KG1 (cell line): ENCODE data around the gene RNGTT.

Experiments
- DNase-seq: peaks from one replicate; lab custom pipeline; 2025; lab: John Stamatoyannopoulos, UW

RNGTT gene

DNA sequence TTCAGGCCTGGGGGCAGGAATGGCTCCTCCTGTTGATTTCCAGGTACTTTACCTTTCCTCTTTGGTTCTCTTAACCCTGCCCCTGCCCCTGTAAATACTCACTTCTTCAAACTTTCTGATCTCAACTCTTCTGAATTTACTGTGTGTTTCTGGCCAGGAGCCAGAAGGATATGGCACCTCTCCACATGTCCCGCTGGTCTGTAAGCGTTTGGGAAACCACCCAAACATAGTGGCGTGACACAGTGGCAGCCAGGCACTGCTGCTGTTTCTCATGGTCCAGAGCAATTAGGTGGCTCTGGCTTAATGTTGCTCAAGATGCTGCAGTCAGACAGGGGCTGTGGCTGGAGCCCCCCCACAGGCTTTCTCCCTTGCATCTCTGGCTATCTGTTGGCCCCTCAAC is 374.5 kb downstream of the RNGTT start:
- DNase-seq = no peak

DNA sequence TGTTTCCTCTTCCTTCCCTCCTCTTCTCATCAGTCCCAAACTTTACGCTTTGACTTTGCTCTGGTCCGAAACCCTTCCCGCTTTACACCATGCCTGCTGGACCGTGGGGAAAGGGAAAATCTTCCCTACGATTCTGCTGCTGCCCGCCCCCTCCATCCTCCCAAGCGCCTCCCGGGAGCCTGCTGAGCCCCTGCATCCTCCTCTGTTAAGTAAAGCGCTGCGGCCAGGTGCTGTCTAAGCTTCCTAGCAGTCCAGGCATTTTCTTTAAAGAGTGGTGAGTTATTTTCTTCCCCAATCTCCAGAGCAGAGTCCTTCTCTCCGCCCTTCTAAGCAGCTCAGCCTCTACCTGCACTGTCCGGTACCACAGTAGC is 376.3 kb downstream of the RNGTT start:
- DNase-seq = no peak

GRCh38 chr6:88586371-88587149 is 376.9 kb downstream of the RNGTT start:
- no peak for DNase-seq

- no peak for DNase-seq
Measured at GRCh38 chr6:88585276-88585692, 378.1 kb downstream of the RNGTT start.

GRCh38 chr6:88584581-88585275 is 378.7 kb downstream of the RNGTT start:
- DNase-seq = no peak

DNA sequence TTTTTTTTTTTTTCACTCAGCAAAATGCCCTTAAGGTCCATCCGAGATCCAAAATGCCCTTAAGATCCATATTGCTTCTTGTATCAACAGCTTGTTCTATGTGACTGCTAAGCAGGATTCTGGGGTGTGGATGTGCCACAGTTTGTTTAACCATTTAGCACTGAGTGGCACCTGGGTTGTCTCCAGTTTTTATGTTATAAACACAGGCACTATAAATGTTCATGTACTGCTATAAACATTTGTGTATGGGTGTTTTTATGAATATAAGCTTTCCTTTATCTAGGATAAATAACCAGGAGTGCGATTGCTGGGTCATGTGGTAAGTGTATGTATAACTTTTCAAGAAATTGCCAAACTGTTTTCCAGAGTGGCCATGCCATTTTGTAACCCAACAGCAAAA is 386.0 kb downstream of the RNGTT start:
- DNase-seq = no peak

GRCh38 chr6:88575536-88575935 is 387.9 kb downstream of the RNGTT start:
- DNase-seq = no peak

GRCh38 chr6:88574651-88575050 is 388.8 kb downstream of the RNGTT start:
- DNase-seq = no peak

DNA sequence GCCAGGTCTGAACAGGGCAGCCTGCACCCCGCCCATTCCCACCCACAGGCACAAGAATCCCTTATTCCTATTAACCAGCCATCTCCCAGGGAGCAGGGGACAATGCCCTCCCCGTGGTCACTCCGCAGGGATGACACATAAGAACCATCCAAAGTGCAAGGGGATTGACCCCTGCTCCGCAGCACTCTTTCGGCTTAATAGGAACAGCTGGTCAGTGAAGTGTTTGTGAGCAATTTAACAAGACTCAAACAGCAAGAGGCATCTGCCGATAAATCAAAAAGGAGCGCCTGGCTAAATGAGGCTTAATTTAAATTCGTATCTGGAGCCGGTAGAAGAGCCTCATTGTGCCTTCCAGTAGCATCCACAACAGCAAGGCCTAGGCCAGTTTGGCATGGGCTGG is 389.4 kb downstream of the RNGTT start:
- no peak for DNase-seq

GRCh38 chr6:88573561-88573960 is 389.9 kb downstream of the RNGTT start:
- DNase-seq = no peak

- DNase-seq = no peak
Measured at GRCh38 chr6:88572449-88573139, 390.8 kb downstream of the RNGTT start.

DNA sequence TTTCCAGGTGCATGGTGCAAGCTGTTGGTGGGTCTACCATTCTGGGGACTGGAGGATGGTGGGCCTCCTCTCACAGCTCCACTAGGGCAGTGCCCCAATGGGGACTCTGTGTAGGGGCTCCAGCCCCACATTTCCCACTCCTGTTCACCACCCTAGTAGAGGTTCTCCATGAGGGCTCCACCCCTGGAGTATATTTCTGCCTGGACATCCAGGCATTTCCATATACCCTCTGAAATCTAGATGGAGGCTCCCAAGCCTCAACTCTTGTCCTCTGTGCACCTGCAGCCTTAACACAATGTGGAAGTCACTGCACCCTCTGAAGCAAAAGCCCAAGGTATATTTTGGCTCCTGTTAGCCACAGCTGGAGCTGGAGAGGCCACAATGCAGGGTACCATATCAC is 393.5 kb downstream of the RNGTT start:
- no peak for DNase-seq

DNA sequence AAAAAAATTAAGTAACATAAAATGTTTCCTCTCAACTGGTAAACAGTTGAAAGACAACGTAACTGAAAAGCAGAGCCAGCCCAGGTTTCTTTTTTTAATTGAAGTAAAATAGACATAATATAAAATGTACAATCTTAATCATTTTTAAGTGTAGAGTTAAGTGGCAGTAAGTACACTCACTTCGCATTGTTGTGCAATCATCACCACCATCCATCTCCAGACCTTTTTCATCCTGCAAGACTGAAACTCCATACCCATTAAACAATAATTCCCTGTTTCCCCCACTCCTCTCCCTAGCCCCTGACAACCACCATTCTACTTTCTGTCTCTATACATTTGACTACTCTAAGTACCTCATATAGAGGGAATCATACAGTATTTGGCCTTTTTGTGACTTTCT is 395.7 kb downstream of the RNGTT start:
- DNase-seq = no peak

DNA sequence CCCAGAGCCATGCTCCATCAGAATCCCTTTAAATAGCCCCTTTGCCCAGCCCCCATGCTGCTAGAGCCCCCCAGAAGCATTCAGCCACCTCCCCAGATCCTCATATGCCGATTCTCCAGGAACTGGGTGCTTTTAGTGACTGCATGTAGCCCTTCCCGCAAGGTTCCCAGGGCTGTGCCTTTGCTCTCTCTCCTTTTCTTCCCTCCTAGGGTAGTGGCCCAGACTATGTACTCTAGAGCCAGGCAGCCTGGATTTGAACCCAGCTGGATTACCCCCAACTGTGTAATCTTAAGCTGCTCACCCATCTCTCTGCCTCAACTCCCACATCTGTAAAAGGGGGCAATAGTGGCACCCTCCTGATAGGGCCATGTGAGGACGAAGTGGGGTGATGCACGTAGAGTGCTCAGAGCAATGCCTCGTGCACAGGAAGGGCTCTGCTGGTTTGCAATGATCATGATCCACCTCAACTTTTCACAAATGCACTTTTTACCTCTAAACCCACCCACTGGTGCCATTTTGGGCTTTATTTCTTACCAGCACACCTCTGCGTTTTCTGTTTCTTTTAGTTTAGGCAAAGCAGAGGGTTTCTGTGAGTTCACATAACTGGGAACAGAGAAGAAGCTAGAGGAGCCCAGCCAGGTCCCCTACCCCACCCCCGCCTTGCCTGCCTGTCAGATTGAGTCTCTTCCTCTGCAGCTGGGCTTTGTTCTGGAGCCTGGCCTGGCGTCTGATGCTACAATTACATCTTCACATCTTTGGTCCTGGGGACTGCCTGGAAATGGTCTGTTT is 396.5 kb downstream of the RNGTT start:
- no peak for DNase-seq

DNA sequence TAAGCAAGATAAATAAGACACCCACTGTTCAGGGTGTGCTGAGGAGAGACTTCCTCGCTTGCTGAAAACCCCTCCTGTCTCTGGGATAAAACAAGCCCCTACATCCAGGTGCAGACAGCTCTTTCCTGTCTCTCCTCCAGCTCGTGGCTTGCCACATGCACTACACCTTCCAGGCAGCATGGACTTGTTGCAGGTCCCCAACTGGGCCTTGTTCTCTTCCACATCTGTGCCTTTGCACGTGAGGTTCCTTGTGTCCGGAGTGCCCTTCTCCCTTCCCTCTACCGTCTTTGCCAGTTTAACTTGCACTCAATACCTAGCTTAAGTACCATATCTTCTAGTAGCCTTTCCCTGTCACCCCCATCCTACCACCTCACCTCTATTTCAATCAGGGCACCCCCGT is 397.6 kb downstream of the RNGTT start:
- DNase-seq = no peak

DNA sequence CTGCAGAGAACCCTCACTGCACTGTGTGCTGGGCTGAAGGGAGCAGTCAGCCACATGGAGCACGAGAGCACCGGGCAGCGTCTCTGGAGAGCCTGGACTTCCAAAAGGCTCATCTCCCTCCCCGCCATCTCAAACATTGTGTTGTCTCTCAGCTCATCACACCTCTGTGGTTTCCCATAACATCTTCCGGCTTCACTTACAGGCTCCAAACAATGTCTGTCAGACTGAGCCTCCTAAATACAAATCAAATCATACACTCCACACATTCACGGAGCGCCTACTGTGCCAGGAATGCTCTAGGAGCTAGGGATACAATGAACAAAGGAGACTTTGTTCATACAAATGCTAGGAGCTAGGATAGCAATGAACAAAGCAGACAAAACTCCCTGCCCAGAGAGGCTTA is 398.0 kb downstream of the RNGTT start:
- DNase-seq = no peak

DNA sequence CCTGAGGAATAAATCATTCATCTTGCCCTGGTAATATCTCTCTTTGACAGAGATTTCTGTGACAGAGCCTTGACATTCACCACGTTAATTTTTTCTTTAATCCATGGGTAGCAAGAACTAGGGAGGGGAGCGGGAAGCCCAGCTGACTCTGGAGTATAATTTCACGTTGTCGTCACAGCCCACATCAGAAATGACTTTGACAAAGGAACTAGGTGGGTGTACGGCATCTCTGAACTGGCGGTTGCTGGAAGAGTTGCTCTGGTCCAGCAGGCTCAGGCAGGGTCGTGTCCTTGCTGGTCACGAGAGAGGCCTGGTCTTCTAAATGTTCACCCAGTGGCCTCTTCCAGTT is 400.2 kb downstream of the RNGTT start:
- no peak for DNase-seq

DNA sequence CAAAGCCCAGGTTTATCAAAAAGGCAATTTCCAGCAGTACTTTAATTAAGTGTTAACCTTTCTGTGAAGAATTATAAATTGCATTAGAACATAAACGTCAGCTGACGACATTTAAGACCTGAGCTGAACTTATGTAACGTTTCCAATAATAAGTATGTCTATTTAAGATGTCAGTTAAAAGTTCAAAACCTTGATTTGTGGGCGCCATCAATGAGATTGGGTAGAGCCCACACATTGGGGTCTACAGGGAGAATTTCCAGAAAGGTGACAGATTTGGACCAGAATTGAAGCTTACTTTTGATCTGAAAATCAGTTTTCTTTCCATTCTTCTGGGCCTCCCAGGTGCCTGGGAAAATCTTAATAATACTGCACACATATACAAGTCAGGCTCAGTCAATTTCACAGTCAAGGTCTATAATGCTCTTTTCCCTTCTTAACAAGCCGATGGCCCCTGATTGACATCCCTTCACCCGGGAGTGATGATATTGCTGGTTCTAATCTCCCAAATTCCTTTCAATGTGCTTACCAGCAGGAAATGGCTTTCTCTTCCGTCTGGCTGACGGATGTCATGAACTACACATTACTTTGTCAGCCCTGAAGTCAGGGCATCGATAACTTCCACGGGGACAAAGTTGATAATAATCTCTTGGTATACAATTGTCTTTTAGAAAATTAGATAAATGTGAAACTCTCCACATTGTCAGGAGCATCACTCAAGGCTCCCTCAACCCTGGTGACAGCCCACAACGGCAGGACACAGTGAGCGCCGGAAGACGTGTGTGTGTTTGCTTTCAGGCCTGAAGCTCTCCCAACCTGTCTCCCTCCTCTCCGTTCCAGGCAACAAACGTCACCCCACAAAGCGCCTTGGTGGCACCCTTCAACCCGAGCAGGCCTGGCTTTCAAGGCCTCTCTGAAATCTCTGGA is 400.8 kb downstream of the RNGTT start:
- DNase-seq = no peak

- no peak for DNase-seq
Measured at GRCh38 chr6:88561954-88562315, 401.5 kb downstream of the RNGTT start.

GRCh38 chr6:88561034-88561953 is 402.1 kb downstream of the RNGTT start:
- no peak for DNase-seq
